GM23248 (cell line): Measurements from ENCODE around the gene SLC16A3. TPM values are rescaled to one million over a fixed set of nuclear protein-coding genes. Genes with fewer than 3 reads are reported as not detected.

Experiments used
- DNase-seq: peaks from one replicate; pipeline ENCODE4 v3.0.0-alpha.2; 2015
- H2AFZ ChIP-seq: fragments of 200-600 bp; sonication (generic); 2 replicates; pipeline ENCODE4 v1.6.1; 2016; ENCODE audit warnings: antibody characterized with exemption
- H3F3A ChIP-seq: fragments of 200-600 bp; sonication (generic); 2 replicates; pipeline ENCODE4 v1.6.1; 2016; ENCODE audit warnings: mild to moderate bottlenecking, antibody characterized with exemption, mixed run types; ENCODE audit not compliant: insufficient read depth
- H3K27ac ChIP-seq: fragments of 200-600 bp; sonication (generic); 2 replicates; pipeline ENCODE4 v1.5.1; 2016; ENCODE audit warnings: mild to moderate bottlenecking
- H3K27me3 ChIP-seq: fragments of 200-600 bp; sonication (generic); replicated peaks from 2 replicates; pipeline ENCODE4 v1.6.1; 2016; ENCODE audit warnings: mild to moderate bottlenecking; ENCODE audit not compliant: insufficient read depth
- H3K36me3 ChIP-seq: fragments of 200-600 bp; sonication (generic); 2 replicates; pipeline ENCODE4 v1.6.1; 2016; ENCODE audit warnings: low read depth, mild to moderate bottlenecking
- H3K4me1 ChIP-seq: fragments of 200-600 bp; sonication (generic); 2 replicates; pipeline ENCODE4 v1.6.1; 2016; ENCODE audit warnings: mild to moderate bottlenecking; ENCODE audit not compliant: insufficient read depth
- H3K4me2 ChIP-seq: fragments of 200-600 bp; sonication (generic); one replicate; pipeline ENCODE4 v1.6.1; 2016; ENCODE audit warnings: mild to moderate bottlenecking; ENCODE audit not compliant: unreplicated experiment
- H3K4me3 ChIP-seq: fragments of 200-600 bp; sonication (generic); 2 replicates; pipeline ENCODE4 v1.5.1; 2016; ENCODE audit warnings: mild to moderate bottlenecking
- H3K79me2 ChIP-seq: fragments of 200-600 bp; sonication (generic); 2 replicates; pipeline ENCODE4 v1.6.1; 2016; ENCODE audit warnings: mild to moderate bottlenecking; ENCODE audit not compliant: insufficient read depth
- H3K9ac ChIP-seq: fragments of 200-600 bp; sonication (generic); 2 replicates; pipeline ENCODE4 v1.6.1; 2016; ENCODE audit warnings: mild to moderate bottlenecking
- H3K9me2 ChIP-seq: fragments of 200-600 bp; sonication (generic); 2 replicates; pipeline ENCODE4 v1.6.1; 2016; ENCODE audit warnings: mixed run types, mild to moderate bottlenecking, moderate library complexity; ENCODE audit not compliant: insufficient read depth
- H3K9me3 ChIP-seq: fragments of 200-600 bp; sonication (generic); one replicate; pipeline ENCODE4 v1.6.1; 2017; ENCODE audit warnings: low read depth
- H4K20me1 ChIP-seq: fragments of 200-600 bp; sonication (generic); 2 replicates; pipeline ENCODE4 v1.6.0; 2016; ENCODE audit not compliant: insufficient read depth
- EZH2 ChIP-seq: fragments of 200-600 bp; sonication (generic); IDR thresholded peaks from 2 replicates; pipeline ENCODE4 v1.6.1; 2018; ENCODE audit warnings: antibody characterized with exemption, mild to moderate bottlenecking; ENCODE audit not compliant: insufficient read depth, poor library complexity, severe bottlenecking
- EZH2phosphoT487 ChIP-seq: fragments of 200-600 bp; sonication (generic); IDR thresholded peaks from 2 replicates; pipeline ENCODE4 v1.6.1; 2018; ENCODE audit warnings: antibody characterized with exemption, moderate library complexity, mild to moderate bottlenecking, low read depth; ENCODE audit not compliant: insufficient read depth
- WGBS, 2 experiments: methylation state at CpG; one replicate each; pipeline ENCODE4 v1.1.6; 2015 to 2017; ENCODE audit warnings: low lambda C conversion rate in 2 of 2, low coverage in 1 of 2; ENCODE audit errors: missing lambda C conversion rate in 2 of 2; 5-methylcytosine and 5-hydroxymethylcytosine counted together
- in situ Hi-C: fragments of 300-500 bp; cut with MboI; formaldehyde crosslinking; loops from 2 replicates; pipeline ENCODE4 v1.15.0; 2020
- polyA plus RNA-seq: library from polyadenylated mRNA; unstranded; fragments of >200 nt; fragmentation: Nextera tagmentation; extraction: Ambion mirVana; gene quantifications from 2 replicates; pipeline ENCODE4 v1.2.1, GENCODE V29; 2016
- total RNA-seq: library from RNA; depleted of rRNA; stranded (reverse); fragments of >200 nt; shearing (Covaris generic); gene quantifications from 2 replicates; pipeline ENCODE4 v1.2.3, GENCODE V29; 2014

SLC16A3 gene
- total and polyA plus RNA-seq, 2 experiments from 2014 or later, result 95.5 to 550 TPM

DNA sequence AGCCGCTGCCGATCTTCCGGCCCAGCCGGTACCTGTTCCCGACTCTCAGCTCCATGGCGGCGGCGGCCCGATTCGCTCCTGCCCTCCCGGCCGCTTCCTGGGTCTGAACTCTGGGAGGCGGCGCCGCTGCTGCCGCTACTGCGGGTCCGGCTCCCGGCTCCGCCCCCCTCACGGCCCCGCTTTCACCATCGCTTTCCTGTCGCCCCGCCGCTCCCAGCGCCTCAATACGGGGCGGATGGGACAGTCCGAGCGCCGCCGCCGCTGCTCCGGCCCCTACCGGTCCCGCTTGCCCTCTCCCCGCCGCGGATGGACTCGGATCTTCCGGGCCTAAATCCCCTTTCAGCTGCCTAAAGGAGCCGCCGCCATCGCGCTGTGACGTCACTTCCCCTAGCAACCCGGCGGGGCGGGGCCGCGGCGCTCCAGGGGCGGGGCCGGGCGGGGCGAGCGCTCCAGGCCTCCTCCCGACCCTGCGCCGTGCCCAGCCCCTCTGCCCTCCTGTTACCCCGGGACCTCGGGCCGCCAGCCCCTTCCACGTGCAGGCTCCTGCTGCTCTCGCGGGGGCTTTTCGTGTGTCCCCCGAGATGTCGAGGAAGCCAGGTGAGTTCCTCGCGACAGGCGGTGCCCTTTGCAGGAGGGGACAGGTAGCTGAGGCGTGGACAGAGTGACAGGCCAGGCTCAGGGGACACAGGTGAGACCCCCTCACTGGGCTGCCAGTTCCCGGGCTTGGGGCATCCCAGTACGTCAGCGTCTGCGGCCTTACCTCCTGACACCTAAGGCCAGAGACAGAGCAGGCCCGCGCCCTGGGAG lies 44.7 kb downstream of the SLC16A3 start, which contains the start of gene CSNK1D:
Gene CSNK1D, minus strand, starts transcription at position 374 of the 807 bp plus-strand sequence. Its CDS starts 319 bp downstream, at position 55.
- 5 to 10% methylated on average over 44 to 65 of the region's 80 CpGs for WGBS, 2 experiments
- Histone ChIP-seq H3F3A (peaks cover 20% of the 10 kb centered on the region), H3K27me3 (no peaks in the 10 kb centered on the region), H3K4me1 (no peaks in the 10 kb centered on the region), H4K20me1 (peaks cover 19% of the 10 kb centered on the region; the same call in 1 of the 2 replicates), H3K27ac (peak within 1 kb of the TSS; percentile 87), H3K9ac (peak within 1 kb of the TSS; percentile 97), H3K9me3 (no peaks in the 10 kb centered on the region), H3K4me2 (peak within 1 kb of the TSS; percentile 92), H3K4me3 (peak within 1 kb of the TSS; percentile 90), H2AFZ (peak within 1 kb of the TSS; percentile 95), H3K79me2 (peaks cover 45% of the 10 kb centered on the region), H3K9me2 (no peaks in the 10 kb centered on the region), H3K36me3 (peaks cover 7% of the 10 kb centered on the region; the same call in 1 of the 2 replicates)
- TF ChIP-seq EZH2phosphoT487, result no peak
- no peak for TF ChIP-seq EZH2
- in situ Hi-C loops, result no loop called here
- peak; percentile 96 for DNase-seq

GRCh38 chr17:82274134-82275020 lies 45.5 kb downstream of the SLC16A3 start:
- TF ChIP-seq EZH2, result no peak
- 68 to 70% methylated on average over 27 of the region's 27 CpGs for WGBS, 2 experiments
- DNase-seq, result no peak

DNA sequence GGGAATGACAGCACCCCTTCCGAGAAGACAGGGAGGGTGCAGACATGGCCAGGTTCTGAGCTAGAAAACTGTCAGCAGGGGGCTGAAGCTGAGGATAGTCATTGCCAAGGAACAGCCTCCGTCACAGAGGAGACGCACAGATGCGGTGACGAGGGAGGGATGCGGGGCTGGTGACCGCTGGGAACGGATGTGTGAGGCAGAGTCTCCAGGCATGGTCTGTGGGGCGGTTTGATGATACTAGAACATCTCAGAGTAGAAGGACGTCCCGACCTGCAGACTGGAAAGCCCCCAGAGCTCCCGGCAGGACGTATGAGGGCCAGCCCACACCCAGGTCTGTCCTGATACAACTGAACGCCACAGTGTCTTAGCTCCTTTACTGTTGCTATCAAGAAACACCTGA lies 46.5 kb downstream of the SLC16A3 start:
- H3K9ac ChIP-seq, result no peak overlapping the region
- peaks cover 7% of the 10 kb centered on the region; the same call in 1 of the 2 replicates for H3K36me3 ChIP-seq
- no peak overlapping the region for H3K4me3 ChIP-seq
- 92 to 94% methylated on average over 14 of the region's 14 CpGs for WGBS, 2 experiments
- H3K4me1 ChIP-seq, result no peaks in the 10 kb centered on the region
- no peaks in the 10 kb centered on the region for H3K9me2 ChIP-seq
- no peaks in the 10 kb centered on the region for H3K27me3 ChIP-seq
- H3K9me3 ChIP-seq, result no peaks in the 10 kb centered on the region
- no peak for TF ChIP-seq EZH2phosphoT487
- no peak for TF ChIP-seq EZH2
- DNase-seq, result no peak
- H3K4me2 ChIP-seq, result no peak overlapping the region
- H4K20me1 ChIP-seq, result 0 out of 2 replicates have a peak, but pooled peaks cover 10% of the 10 kb centered on the region
- no peak overlapping the region for H2AFZ ChIP-seq
- H3K79me2 ChIP-seq, result peaks cover 27% of the 10 kb centered on the region
- in situ Hi-C loops, result no loop called here
- peaks cover 7% of the 10 kb centered on the region; the same call in 1 of the 2 replicates for H3F3A ChIP-seq
- H3K27ac ChIP-seq, result no peak overlapping the region

More at GRCh38 chr17:82274134-82275020, 45.5 kb downstream of the SLC16A3 start:
- H3K79me2 ChIP-seq, result peaks cover 37% of the 10 kb centered on the region
- peak overlapping the region; percentile 90 for H3K4me3 ChIP-seq
- H3K27ac ChIP-seq, result no peak overlapping the region
- H3K9me3 ChIP-seq, result no peaks in the 10 kb centered on the region
- no peaks in the 10 kb centered on the region for H3K27me3 ChIP-seq
- H2AFZ ChIP-seq, result peak overlapping the region; percentile 95
- H3K9me2 ChIP-seq, result no peaks in the 10 kb centered on the region
- H3F3A ChIP-seq, result peaks cover 11% of the 10 kb centered on the region; the same call in 1 of the 2 replicates
- H4K20me1 ChIP-seq, result peaks cover 16% of the 10 kb centered on the region; the same call in 1 of the 2 replicates
- H3K36me3 ChIP-seq, result peaks cover 7% of the 10 kb centered on the region; the same call in 1 of the 2 replicates
- H3K4me1 ChIP-seq, result no peaks in the 10 kb centered on the region
- H3K4me2 ChIP-seq, result peak overlapping the region; percentile 87
- peak overlapping the region; percentile 97 for H3K9ac ChIP-seq
- in situ Hi-C loops, result no loop called here

- H3K4me3 ChIP-seq, result no peak overlapping the region
- no peaks in the 10 kb centered on the region for H3K9me3 ChIP-seq
- 0 out of 2 replicates have a peak, but pooled peaks cover 1% of the 10 kb centered on the region for H4K20me1 ChIP-seq
- WGBS, 2 experiments, result 89 to 90% methylated on average over 5 of the region's 5 CpGs
- H3K4me2 ChIP-seq, result no peak overlapping the region
- DNase-seq, result no peak
- no peaks in the 10 kb centered on the region for H3F3A ChIP-seq
- no peak overlapping the region for H2AFZ ChIP-seq
- in situ Hi-C loops, result no loop called here
- no peak overlapping the region for H3K27ac ChIP-seq
- peaks cover under 1% of the 10 kb centered on the region; the same call in 1 of the 2 replicates for H3K36me3 ChIP-seq
- H3K9me2 ChIP-seq, result no peaks in the 10 kb centered on the region
- TF ChIP-seq EZH2 (no peak), EZH2phosphoT487 (no peak)
- H3K9ac ChIP-seq, result no peak overlapping the region
- H3K4me1 ChIP-seq, result peaks cover 3% of the 10 kb centered on the region
- peaks cover 11% of the 10 kb centered on the region for H3K79me2 ChIP-seq
- no peaks in the 10 kb centered on the region for H3K27me3 ChIP-seq
Measured at GRCh38 chr17:82276938-82277337, 48.1 kb downstream of the SLC16A3 start.
